ENCODE measurements around the gene TENM3.
A peak's percentile ranks its signal among the peaks of the same experiment; 100 is the strongest.
"Not testable (repeated sequence)": the region's sequence is repeated elsewhere in the genome, so short reads cannot be mapped to it uniquely, and the experiment has no call there.

TENM3 gene

GRCh38 chr4:182812916-182813315 is 569.7 kb downstream of the TENM3 start:
- ATAC-seq, result no peak
- DNase-seq, result no peak

DNA sequence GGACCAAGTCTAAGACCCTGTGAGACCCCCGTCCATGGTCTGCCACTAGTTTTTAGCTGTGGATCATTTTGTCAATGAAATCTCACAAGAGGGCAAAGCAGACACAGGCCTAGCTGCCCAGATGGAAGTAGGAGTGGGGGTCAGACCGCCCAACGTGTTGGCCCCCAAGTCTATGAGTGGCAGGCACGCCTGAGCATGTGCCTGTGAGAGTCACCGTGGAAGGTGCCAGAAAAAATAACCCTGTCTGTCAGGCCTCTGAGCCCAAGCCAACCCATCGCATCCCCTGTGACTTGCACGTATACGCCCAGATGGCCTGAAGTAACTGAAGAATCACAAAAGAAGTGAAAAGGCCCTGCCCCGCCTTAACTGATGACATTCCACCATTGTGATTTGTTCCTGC is 570.9 kb downstream of the TENM3 start:
- ATAC-seq, result not testable (repeated sequence)

DNA sequence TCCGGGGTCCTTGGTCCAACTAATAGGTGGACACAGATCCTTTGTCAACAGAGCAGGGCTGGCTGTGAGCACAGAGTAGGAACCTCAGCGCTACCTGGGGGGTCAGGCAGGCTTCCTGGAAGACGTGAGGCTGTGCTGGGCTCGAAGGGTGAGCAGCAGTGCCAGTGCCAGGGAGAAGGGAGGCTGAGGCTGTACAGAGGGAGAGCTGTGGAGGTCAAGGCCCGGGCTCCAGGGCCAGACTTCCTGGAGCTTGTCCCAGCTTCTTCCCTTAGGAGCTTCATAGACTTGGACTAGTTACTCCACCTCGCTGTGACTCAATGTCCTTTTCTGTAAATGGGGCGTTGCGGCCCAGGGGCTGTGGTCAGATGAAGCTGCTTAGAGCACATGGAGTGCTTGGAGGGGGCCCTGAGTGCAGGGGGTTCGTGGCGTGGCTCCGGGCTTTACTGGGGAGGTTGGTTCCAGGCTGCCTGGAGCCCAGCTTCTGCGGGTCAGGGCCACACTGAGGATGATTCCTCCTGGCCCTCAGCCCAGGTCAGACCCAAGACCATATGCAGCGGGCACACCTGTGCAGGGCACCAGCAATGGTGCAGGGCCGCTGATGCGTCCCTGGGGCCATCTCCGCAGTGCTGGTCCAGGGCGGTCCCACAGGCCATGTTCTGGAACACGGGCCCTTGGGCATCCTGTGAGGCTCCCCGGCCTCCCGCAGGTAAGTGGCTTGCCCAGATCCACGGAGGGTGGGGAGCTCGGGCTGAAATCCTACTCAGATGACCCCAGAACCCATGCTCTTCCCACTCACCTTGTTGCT is 575.9 kb downstream of the TENM3 start:
- DNase-seq, result no peak
- peak; percentile 49 for ATAC-seq

More for the DNA sequence above, 570.9 kb downstream of the TENM3 start:
- not testable (repeated sequence) for DNase-seq

DNA sequence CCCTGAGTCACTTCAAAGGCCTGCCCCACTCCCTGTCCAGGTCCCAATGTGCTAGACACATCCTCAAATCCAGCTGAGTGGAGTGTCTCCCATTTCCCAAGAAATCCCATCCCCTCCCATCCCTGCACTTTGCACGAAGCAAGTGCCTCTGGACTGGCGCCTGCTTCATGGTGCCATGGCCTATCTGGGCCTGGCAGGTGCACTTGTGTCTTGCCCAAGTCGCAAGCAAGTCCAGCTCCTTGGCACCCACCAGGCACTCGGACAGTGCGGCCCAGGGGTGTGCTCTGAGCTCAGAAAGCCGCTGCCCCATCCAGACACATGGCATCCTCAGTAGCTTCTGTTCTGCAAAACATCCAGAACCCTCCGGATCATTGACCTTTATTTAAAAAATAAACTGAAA is 576.5 kb downstream of the TENM3 start:
- DNase-seq (no peak), ATAC-seq (no peak)

DNA sequence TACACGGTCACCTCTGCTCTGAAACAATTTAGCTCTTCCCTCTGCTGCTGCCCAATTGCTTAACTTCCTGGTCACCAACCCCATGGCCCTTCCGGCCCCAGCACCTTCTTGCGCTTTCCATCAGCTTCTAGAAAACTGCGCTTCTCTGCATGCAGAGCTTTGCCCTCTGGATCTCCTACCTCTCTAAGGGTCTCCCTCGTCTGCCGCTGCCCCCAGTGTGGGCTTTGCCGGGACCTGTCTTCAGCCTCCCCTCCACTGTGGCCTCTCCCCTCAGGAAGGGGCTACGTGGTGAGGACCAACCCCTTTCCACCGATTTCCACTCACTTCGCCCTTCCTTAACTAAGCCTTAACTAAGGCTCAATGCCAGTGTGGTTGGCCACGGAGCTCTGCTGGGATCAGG is 579.4 kb downstream of the TENM3 start:
- ATAC-seq (no peak), DNase-seq (no peak)

GRCh38 chr4:182823576-182823975 is 580.4 kb downstream of the TENM3 start:
- ATAC-seq, result no peak

GRCh38 chr4:182825003-182825402 is 581.8 kb downstream of the TENM3 start:
- no peak for DNase-seq
- no peak for ATAC-seq

More at GRCh38 chr4:182823576-182823975, 580.4 kb downstream of the TENM3 start:
- no peak for DNase-seq

DNA sequence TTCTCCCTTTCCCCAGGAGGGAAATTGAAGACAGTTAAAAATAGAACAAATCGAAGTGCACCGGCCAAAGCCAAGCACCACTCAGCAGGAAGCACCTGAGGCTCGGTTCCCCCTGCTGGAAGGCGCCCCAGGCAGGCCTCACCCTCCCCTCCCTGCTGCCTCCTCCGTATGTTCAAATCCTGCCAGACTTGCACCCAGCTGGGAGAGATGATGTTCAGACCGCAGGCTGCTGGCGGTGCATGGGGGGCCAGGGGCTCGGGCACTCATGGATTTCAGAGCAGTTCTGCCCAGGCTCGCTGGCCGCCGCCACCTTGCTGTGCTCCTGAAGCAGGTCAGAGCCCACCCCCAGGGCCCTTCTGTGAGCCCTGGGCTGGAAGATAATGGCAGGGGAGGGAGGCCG is 582.6 kb downstream of the TENM3 start:
- DNase-seq (no peak), ATAC-seq (no peak)

GRCh38 chr4:182826391-182826790 is 583.2 kb downstream of the TENM3 start:
- ATAC-seq (no peak), DNase-seq (peak; percentile 14)

GRCh38 chr4:182827166-182827565 is 584.0 kb downstream of the TENM3 start:
- no peak for DNase-seq
- ATAC-seq, result no peak

DNA sequence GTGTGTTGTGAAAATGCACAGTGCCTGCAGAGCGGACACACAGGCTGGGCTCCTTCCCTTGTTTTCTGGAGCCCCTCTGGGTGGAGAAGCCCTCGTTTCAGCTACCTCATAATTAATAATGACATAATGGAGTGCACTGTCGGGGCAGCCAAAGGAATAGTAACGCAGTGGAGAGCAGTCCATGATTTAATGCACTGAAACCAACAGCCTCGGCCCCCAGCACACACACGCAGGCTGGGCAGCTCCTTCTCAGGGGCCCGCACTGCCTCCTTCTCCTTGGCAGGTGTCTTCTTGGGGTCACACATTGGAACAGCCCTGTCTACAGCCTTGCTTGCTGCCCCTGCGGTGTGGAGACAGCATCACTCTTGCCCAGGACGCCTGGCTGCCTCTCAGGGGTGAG is 584.8 kb downstream of the TENM3 start:
- DNase-seq (no peak), ATAC-seq (no peak)

GRCh38 chr4:182828360-182829025 is 585.3 kb downstream of the TENM3 start:
- no peak for ATAC-seq
- no peak for DNase-seq

DNA sequence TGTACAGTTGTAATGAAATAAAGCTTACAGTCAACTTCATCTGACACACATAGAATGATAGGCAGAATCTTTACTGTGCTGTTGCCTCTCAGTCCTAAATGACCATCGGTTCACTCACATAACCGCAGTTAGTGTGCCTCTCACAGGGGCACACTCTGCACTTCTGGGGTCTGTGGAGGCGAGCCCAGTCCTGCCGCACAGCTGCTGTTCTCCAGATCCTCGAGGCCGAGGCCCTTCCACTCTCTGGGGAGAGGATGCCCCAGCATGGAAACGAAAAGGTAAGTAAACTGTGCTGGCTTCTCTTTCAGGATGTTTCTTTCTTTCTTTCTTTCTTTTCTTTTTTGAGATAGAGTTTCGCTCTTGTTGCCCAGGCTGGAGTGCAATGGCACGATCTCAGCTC is 586.0 kb downstream of the TENM3 start:
- ATAC-seq, result no peak
- DNase-seq, result no peak

DNA sequence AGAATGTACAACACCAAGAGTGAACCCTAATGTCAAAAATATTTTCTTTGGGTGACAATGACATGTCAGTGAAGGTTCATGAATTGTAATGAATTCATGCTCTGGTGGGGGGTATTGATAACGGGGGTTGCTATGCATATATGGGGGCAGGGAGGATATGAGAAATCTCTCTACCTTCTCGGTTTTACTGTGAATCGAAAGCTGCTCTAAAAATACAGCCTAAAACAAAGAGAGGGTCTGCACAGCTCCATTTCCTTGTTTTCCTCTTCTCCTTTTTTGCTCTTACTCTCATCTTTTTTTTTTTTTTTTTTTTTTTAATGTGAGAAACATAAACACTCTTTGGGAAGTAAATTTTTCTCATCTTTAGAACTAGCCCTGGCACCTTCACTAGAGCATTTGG is 588.2 kb downstream of the TENM3 start:
- DNase-seq (no peak), ATAC-seq (no peak)

GRCh38 chr4:182832352-182833120 is 589.3 kb downstream of the TENM3 start:
- ATAC-seq, result no peak
- DNase-seq, result no peak

GRCh38 chr4:182835006-182835740 is 592.0 kb downstream of the TENM3 start:
- ATAC-seq, result no peak

DNA sequence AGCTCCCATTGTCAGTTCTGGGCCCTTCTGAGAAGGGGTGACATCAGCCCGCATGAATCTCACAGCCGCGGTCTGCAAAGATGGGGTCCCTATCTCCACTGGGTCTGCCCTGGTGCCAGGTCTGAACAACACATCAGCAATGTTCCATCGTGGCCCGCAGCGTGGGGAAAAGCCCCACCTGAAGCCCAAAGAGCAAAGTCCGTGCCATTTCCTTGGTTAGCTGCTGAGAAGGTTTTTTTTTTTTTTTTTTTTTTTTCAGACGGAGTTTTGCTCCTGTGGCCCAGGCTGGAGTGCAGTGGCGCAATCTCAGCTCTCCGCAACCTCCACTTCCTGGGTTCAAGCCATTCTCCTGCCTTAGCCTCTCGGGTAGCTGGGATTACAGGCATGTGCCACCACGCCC is 594.6 kb downstream of the TENM3 start:
- no peak for DNase-seq
- ATAC-seq, result no peak

More at GRCh38 chr4:182835006-182835740, 592.0 kb downstream of the TENM3 start:
- no peak for DNase-seq

- DNase-seq (no peak), ATAC-seq (no peak)
Measured at GRCh38 chr4:182838535-182838934, 595.3 kb downstream of the TENM3 start.

DNA sequence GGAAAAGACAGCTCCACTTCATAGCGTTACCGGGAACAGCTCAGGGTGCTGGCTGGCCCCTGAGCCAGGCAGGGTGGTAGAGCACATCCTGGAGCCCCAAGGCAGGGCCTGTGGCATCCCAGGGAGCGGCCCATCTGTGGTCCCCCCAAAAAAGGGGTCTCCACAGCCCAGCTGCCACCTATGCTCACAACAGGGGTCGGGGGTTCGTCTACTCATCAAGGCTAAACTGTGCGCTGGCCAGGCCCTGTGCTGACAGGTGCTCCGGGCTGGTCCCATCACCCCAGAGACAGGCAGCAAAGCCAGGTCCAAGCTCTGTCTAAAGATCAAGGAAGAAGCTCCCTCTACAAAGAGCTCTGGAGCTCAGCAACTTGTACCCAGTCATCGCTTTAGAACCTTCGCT is 596.1 kb downstream of the TENM3 start:
- ATAC-seq (no peak), DNase-seq (no peak)

DNA sequence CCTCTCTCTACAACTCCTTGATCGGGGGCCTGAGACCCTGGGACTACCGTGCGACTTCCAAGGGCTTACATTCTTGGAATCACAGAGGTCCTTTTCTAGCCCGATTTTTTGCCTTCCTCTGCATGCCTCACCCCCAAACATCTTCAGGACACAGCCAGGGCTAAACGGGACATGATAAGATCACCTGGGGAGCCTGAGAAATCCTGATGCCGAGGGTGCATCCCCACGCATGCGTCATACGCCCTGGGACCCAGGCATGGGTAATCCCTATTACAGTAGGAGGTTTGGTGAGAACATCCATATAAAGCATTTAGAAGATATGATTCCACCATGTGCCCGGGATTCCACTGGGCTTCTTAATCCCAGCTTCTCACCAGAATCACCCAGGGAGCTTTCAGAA is 596.9 kb downstream of the TENM3 start:
- ATAC-seq, result no peak
- DNase-seq, result no peak

- ATAC-seq (no peak), DNase-seq (no peak)
Measured at GRCh38 chr4:182842104-182842600, 599.0 kb downstream of the TENM3 start.
